ENCODE measurements around the gene CA10.

- TF ChIP-seq SIN3A (IDR thresholded peaks at IDR 0.05; ENCODE audit: borderline replicate concordance, insufficient read depth, low read length) (no peak), POLR2AphosphoS5 (IDR thresholded peaks at IDR 0.05; ENCODE audit: low read depth, low read length) (no peak), REST (IDR thresholded peaks at IDR 0.05; ENCODE audit: insufficient read depth in 1 of 2, low read depth in 2 of 2, low read length in 2 of 2) (no peak), TAF1 (IDR thresholded peaks at IDR 0.05; ENCODE audit: borderline replicate concordance, insufficient read depth, low read length) (no peak)
Measured at GRCh38 chr17:51751072-51751471, 407.4 kb downstream of the CA10 start.

Measured in PFSK-1 (cell line).